CD14-positive monocyte (primary cell): Measurements from ENCODE around the gene PTPRR. TPM values are rescaled to one million over a fixed set of nuclear protein-coding genes. Genes with fewer than 3 reads are reported as not detected.

ENCODE experiments used
- DNase-seq, 3 donors: peaks; one replicate each; pipeline ENCODE4 v3.0.0-alpha.2; 2011 to 2022
- H2AFZ ChIP-seq: 2 replicates; pipeline ENCODE4 v1.6.0; 2012; ENCODE audit warnings: mild to moderate bottlenecking, low read depth, low read length, inconsistent platforms; ENCODE audit not compliant: insufficient read depth, poor library complexity, severe bottlenecking
- H3K27ac ChIP-seq, 2 donors: 1 replicate in 1 of 2; 2 replicates in 1 of 2; pipeline ENCODE4 v1.5.1; 2012 to 2013; ENCODE audit warnings: low read length in 2 of 2, control low read depth in 1 of 2, inconsistent platforms in 1 of 2, low read depth in 1 of 2, mild to moderate bottlenecking in 1 of 2
- H3K27me3 ChIP-seq, 2 donors: one replicate each; pipeline versions ENCODE4 v1.6.0 to v1.6.1; 2011 to 2013; ENCODE audit warnings: low read length in 2 of 2; ENCODE audit not compliant: control insufficient read depth in 2 of 2, insufficient read depth in 2 of 2
- H3K36me3 ChIP-seq, 2 donors: replicated peaks in 1 of 2; 1 replicate in 1 of 2; 2 replicates in 1 of 2; pipeline versions ENCODE4 v1.5.1 to v1.6.1; 2012 to 2013; ENCODE audit warnings: low read length in 2 of 2, control low read depth in 1 of 2, inconsistent platforms in 1 of 2, mild to moderate bottlenecking in 1 of 2; ENCODE audit not compliant: insufficient read depth in 2 of 2, control insufficient read depth in 1 of 2
- H3K4me1 ChIP-seq, 2 donors: 1 replicate in 1 of 2; 2 replicates in 1 of 2; pipeline versions ENCODE4 v1.5.1 to v1.6.1; 2012 to 2013; ENCODE audit warnings: low read length in 2 of 2, control low read depth in 1 of 2, inconsistent platforms in 1 of 2, mild to moderate bottlenecking in 1 of 2, moderate library complexity in 1 of 2; ENCODE audit not compliant: insufficient read depth in 2 of 2, control insufficient read depth in 1 of 2
- H3K4me2 ChIP-seq: replicated peaks from 2 replicates; pipeline ENCODE3; 2012; ENCODE audit warnings: low read length, moderate library complexity, mild to moderate bottlenecking; ENCODE audit not compliant: poor library complexity, severe bottlenecking; ENCODE audit errors: extremely low read depth
- H3K4me3 ChIP-seq, 3 experiments: fragments of 200-600 bp in 1 of 3; sonication (generic) in 1 of 3; replicated peaks in 1 of 3; 1 replicate in 2 of 3; 2 replicates in 1 of 3; pipeline ENCODE4 v1.5.1; 2011 to 2013; ENCODE audit warnings: low read length in 3 of 3, mild to moderate bottlenecking in 3 of 3, control low read depth in 2 of 3, low read depth in 2 of 3, inconsistent platforms in 1 of 3, moderate library complexity in 1 of 3
- H3K79me2 ChIP-seq: 2 replicates; pipeline ENCODE4 v1.6.0; 2012; ENCODE audit warnings: mild to moderate bottlenecking, control low read depth, inconsistent platforms, low read length, moderate library complexity; ENCODE audit not compliant: insufficient read depth
- H3K9ac ChIP-seq: 2 replicates; pipeline ENCODE4 v1.6.0; 2017; ENCODE audit warnings: low read length, mild to moderate bottlenecking; ENCODE audit not compliant: insufficient read depth, poor library complexity, severe bottlenecking
- H3K9me3 ChIP-seq, 2 donors: replicated peaks in 1 of 2; 1 replicate in 1 of 2; 2 replicates in 1 of 2; pipeline versions ENCODE4 v1.5.1 to v1.6.1; 2012 to 2013; ENCODE audit warnings: low read length in 2 of 2, control low read depth in 1 of 2; ENCODE audit not compliant: control insufficient read depth in 1 of 2, insufficient read depth in 1 of 2
- H4K20me1 ChIP-seq: 2 replicates; pipeline ENCODE4 v1.6.0; 2012; ENCODE audit warnings: mild to moderate bottlenecking, low read length, control low read depth, moderate library complexity; ENCODE audit not compliant: insufficient read depth
- H3K27ac Mint-ChIP-seq, 7 donors: one replicate each; pipeline ENCODE4 v1.8.0; 2020; ENCODE audit warnings: mild to moderate bottlenecking in 7 of 7, mixed read lengths in 7 of 7, moderate library complexity in 6 of 7, inconsistent platforms in 2 of 7
- H3K27me3 Mint-ChIP-seq, 3 donors: one replicate each; pipeline ENCODE4 v1.8.0; 2021 to 2022; ENCODE audit warnings: low read depth in 3 of 3, mild to moderate bottlenecking in 3 of 3, mixed read lengths in 3 of 3, moderate library complexity in 3 of 3, inconsistent platforms in 1 of 3
- H3K36me3 Mint-ChIP-seq, 2 donors: one replicate each; pipeline ENCODE4 v1.8.0; 2020; ENCODE audit warnings: mixed read lengths in 2 of 2, inconsistent platforms in 1 of 2, mild to moderate bottlenecking in 1 of 2
- H3K4me1 Mint-ChIP-seq: one replicate; pipeline ENCODE4 v1.8.0; 2020; ENCODE audit warnings: mild to moderate bottlenecking, mixed read lengths
- H3K4me3 Mint-ChIP-seq, 2 donors: one replicate each; pipeline ENCODE4 v1.8.0; 2020; ENCODE audit warnings: mild to moderate bottlenecking in 2 of 2, mixed read lengths in 2 of 2, moderate library complexity in 1 of 2
- H3K9me3 Mint-ChIP-seq, 7 donors: one replicate each; pipeline ENCODE4 v1.8.0; 2020 to 2022; ENCODE audit warnings: mixed read lengths in 7 of 7, mild to moderate bottlenecking in 6 of 7, moderate library complexity in 6 of 7, inconsistent platforms in 2 of 7
- CTCF ChIP-seq: fragments of 200-600 bp; IDR thresholded peaks from one replicate; pipeline ENCODE4 v1.8.0; 2022; ENCODE audit warnings: antibody characterized with exemption, mild to moderate bottlenecking
- WGBS: methylation state at CpG from one replicate; pipeline ENCODE4 v1.1.5; 2013; ENCODE audit warnings: missing lambda C conversion rate; ENCODE audit not compliant: insufficient coverage; 5-methylcytosine and 5-hydroxymethylcytosine counted together
- intact Hi-C, 2 donors: fragments of 100-400 bp; cut with micrococcal nuclease; formaldehyde crosslinking; loops; one replicate each; pipeline versions ENCODE4 v1.15.0 to v1.15.1; 2023
- polyA plus RNA-seq, 3 donors: library from polyadenylated mRNA; depleted of rRNA in 1 of 3; unstranded in 2 of 3; stranded (reverse) in 1 of 3; fragments of 300-500 nt in 2 of 3; fragments of >200 nt in 1 of 3; fragmentation: Illumina TruSeq in 2 of 3; gene quantifications; 1 replicate in 2 of 3; 2 replicates in 1 of 3; pipeline ENCODE4 v1.2.3, GENCODE V29; 2012 to 2021

PTPRR gene
- polyA plus RNA-seq, 3 donors: not detected

- no peak for TF ChIP-seq CTCF
- intact Hi-C loops: no loop called here
- Mint-ChIP-seq H3K4me3 (no peak overlapping the region), H3K27me3 (peaks cover 0 to 2% (median 0%) of the 10 kb centered on the region in 3 donors), H3K9me3 (peaks cover 0 to 5% (median 3%) of the 10 kb centered on the region in 7 donors), H3K36me3 (no peaks in the 10 kb centered on the region), H3K27ac (no peak overlapping the region), H3K4me1 (no peaks in the 10 kb centered on the region)
- Histone ChIP-seq H3K79me2 (no peaks in the 10 kb centered on the region), H3K9me3 (no peaks in the 10 kb centered on the region), H3K9ac (no peak overlapping the region), H3K27ac (no peak overlapping the region), H2AFZ (no peak overlapping the region), H3K4me3 (no peak overlapping the region), H3K36me3 (no peaks in the 10 kb centered on the region), H3K4me1 (no peaks in the 10 kb centered on the region), H4K20me1 (no peaks in the 10 kb centered on the region), H3K4me2 (no peak overlapping the region), H3K27me3 (no peaks in the 10 kb centered on the region)
- DNase-seq: no peak
- no CpG with 5 or more reads among the region's 1 CpG for WGBS
These were observed 29.4 kb downstream of the PTPRR start for GRCh38 chr12:70890895-70891832.

- 83% methylated on average over 1 of the region's 3 CpGs for WGBS
- H3K9me3 ChIP-seq: no peaks in the 10 kb centered on the region
- no peak for TF ChIP-seq CTCF
- H3K36me3 ChIP-seq: no peaks in the 10 kb centered on the region
- H3K79me2 ChIP-seq: no peaks in the 10 kb centered on the region
- Mint-ChIP-seq H3K27me3 (peaks cover 0 to 3% (median 2%) of the 10 kb centered on the region in 3 donors), H3K9me3 (peaks cover 0 to 9% (median 4%) of the 10 kb centered on the region in 7 donors), H3K4me3 (no peak overlapping the region), H3K27ac (no peak overlapping the region), H3K36me3 (no peaks in the 10 kb centered on the region), H3K4me1 (no peaks in the 10 kb centered on the region)
- DNase-seq: no peak
- no peaks in the 10 kb centered on the region for H3K27me3 ChIP-seq
- H3K4me3 ChIP-seq: no peak overlapping the region
- H3K9ac ChIP-seq: no peak overlapping the region
- no peaks in the 10 kb centered on the region for H4K20me1 ChIP-seq
- intact Hi-C loops: no loop called here
- no peak overlapping the region for H3K27ac ChIP-seq
- no peaks in the 10 kb centered on the region for H3K4me1 ChIP-seq
- no peak overlapping the region for H3K4me2 ChIP-seq
- no peak overlapping the region for H2AFZ ChIP-seq
These were observed 34.6 kb downstream of the PTPRR start for GRCh38 chr12:70885956-70886355.
